Embryonic facial prominence (tissue), 1 donor: ENCODE results near the gene PCSK5.

Experiments used
- DNase-seq: peaks from one replicate; pipeline ENCODE4 v3.0.0-alpha.2; 2016; ENCODE audit errors: extremely low spot score

PCSK5 gene

GRCh38 chr9:76004526-76004925 is 114.1 kb downstream of the PCSK5 start:
- no peak for DNase-seq

GRCh38 chr9:76007935-76008334 is 117.5 kb downstream of the PCSK5 start:
- no peak for DNase-seq

GRCh38 chr9:76013809-76014208 is 123.3 kb downstream of the PCSK5 start:
- DNase-seq: no peak

GRCh38 chr9:76018235-76018634 is 127.8 kb downstream of the PCSK5 start:
- DNase-seq: no peak

GRCh38 chr9:76018761-76019160 is 128.3 kb downstream of the PCSK5 start:
- no peak for DNase-seq

GRCh38 chr9:76020652-76021051 is 130.2 kb downstream of the PCSK5 start:
- DNase-seq: no peak

- DNase-seq: no peak
These were observed 131.8 kb downstream of the PCSK5 start for GRCh38 chr9:76022317-76022716.

GRCh38 chr9:76023715-76024195 is 133.3 kb downstream of the PCSK5 start:
- DNase-seq: no peak

GRCh38 chr9:76025286-76025685 is 134.8 kb downstream of the PCSK5 start:
- no peak for DNase-seq

GRCh38 chr9:76026796-76027195 is 136.3 kb downstream of the PCSK5 start:
- DNase-seq: no peak

GRCh38 chr9:76027416-76027815 is 136.9 kb downstream of the PCSK5 start:
- no peak for DNase-seq

GRCh38 chr9:76027861-76028260 is 137.4 kb downstream of the PCSK5 start:
- DNase-seq: no peak

GRCh38 chr9:76032038-76032796 is 141.7 kb downstream of the PCSK5 start:
- no peak for DNase-seq

- no peak for DNase-seq
These were observed 142.4 kb downstream of the PCSK5 start for GRCh38 chr9:76032797-76033373.

GRCh38 chr9:76034049-76034448 is 143.6 kb downstream of the PCSK5 start:
- no peak for DNase-seq

- no peak for DNase-seq
These were observed 146.3 kb downstream of the PCSK5 start for GRCh38 chr9:76036762-76037161.

GRCh38 chr9:76037587-76038225 is 147.2 kb downstream of the PCSK5 start:
- no peak for DNase-seq

GRCh38 chr9:76038431-76038830 is 148.0 kb downstream of the PCSK5 start:
- DNase-seq: no peak

- DNase-seq: no peak
These were observed 153.9 kb downstream of the PCSK5 start for GRCh38 chr9:76044266-76044819.

GRCh38 chr9:76045221-76045620 is 154.7 kb downstream of the PCSK5 start:
- no peak for DNase-seq

GRCh38 chr9:76049341-76049740 is 158.9 kb downstream of the PCSK5 start:
- no peak for DNase-seq

- DNase-seq: no peak
These were observed 177.2 kb downstream of the PCSK5 start for GRCh38 chr9:76067696-76068095.

- no peak for DNase-seq
These were observed 187.1 kb downstream of the PCSK5 start for GRCh38 chr9:76077537-76077936.
